ENCODE measurements around the gene DHRS1. TPM values are rescaled to one million over a fixed set of nuclear protein-coding genes. Genes with fewer than 3 reads are reported as not detected.

DHRS1 gene
- total and polyA plus RNA-seq, 2 donors from 2014 or later: 32.7 to 56.7 TPM

GRCh38 chr14:24324024-24324423, 24.4 kb upstream of the DHRS1 start:
- intact Hi-C loops (cut with DNase I): no loop called here
- H3K27ac ChIP-seq (ENCODE audit: low read depth in 2 of 2, low read length in 2 of 2): no peak overlapping the region
- H3K9me3 ChIP-seq (ENCODE audit: control insufficient read depth in 2 of 3, insufficient read depth in 1 of 3, low read length in 3 of 3): no peaks in the 10 kb centered on the region
- no peak for DNase-seq
- H3K9ac ChIP-seq (ENCODE audit: low read length in 3 of 3): no peak overlapping the region
- H3K4me3 ChIP-seq (ENCODE audit: low read length in 3 of 3): no peak overlapping the region
- no peaks in the 10 kb centered on the region for H3K36me3 ChIP-seq (ENCODE audit: control insufficient read depth in 2 of 3, insufficient read depth in 3 of 3, low read length in 3 of 3)
- H3K27me3 ChIP-seq (ENCODE audit: control insufficient read depth, insufficient read depth, low read length): no peaks in the 10 kb centered on the region
- H3K4me1 ChIP-seq (ENCODE audit: control insufficient read depth in 2 of 3, insufficient read depth in 2 of 3, low read depth in 1 of 3, low read length in 3 of 3): no peaks in the 10 kb centered on the region
- FAIRE-seq: no peak
- no peak for TF ChIP-seq CTCF (IDR thresholded peaks at IDR 0.05; ENCODE audit: borderline replicate concordance, extremely low read depth, insufficient read depth)

GRCh38 chr14:24323341-24323740, 23.8 kb upstream of the DHRS1 start:
- no peak for TF ChIP-seq CTCF (IDR thresholded peaks at IDR 0.05; ENCODE audit: borderline replicate concordance, extremely low read depth, insufficient read depth)
- Histone ChIP-seq H3K27ac (ENCODE audit: low read depth in 2 of 2, low read length in 2 of 2) (no peak overlapping the region), H3K36me3 (ENCODE audit: control insufficient read depth in 2 of 3, insufficient read depth in 3 of 3, low read length in 3 of 3) (no peaks in the 10 kb centered on the region), H3K4me3 (ENCODE audit: low read length in 3 of 3) (no peak overlapping the region), H3K27me3 (ENCODE audit: control insufficient read depth, insufficient read depth, low read length) (no peaks in the 10 kb centered on the region), H3K9me3 (ENCODE audit: control insufficient read depth in 2 of 3, insufficient read depth in 1 of 3, low read length in 3 of 3) (no peaks in the 10 kb centered on the region), H3K9ac (ENCODE audit: low read length in 3 of 3) (no peak overlapping the region), H3K4me1 (ENCODE audit: control insufficient read depth in 2 of 3, insufficient read depth in 2 of 3, low read depth in 1 of 3, low read length in 3 of 3) (no peaks in the 10 kb centered on the region)
- intact Hi-C loops (cut with DNase I): no loop called here
- DNase-seq (no peak), FAIRE-seq (no peak)

GRCh38 chr14:24322672-24323071, 23.1 kb upstream of the DHRS1 start:
- FAIRE-seq (no peak), DNase-seq (peak in 3 of 5 donors; percentile 23 to 66 (median 33))
- TF ChIP-seq CTCF (IDR thresholded peaks at IDR 0.05; ENCODE audit: borderline replicate concordance, extremely low read depth, insufficient read depth): no peak

More at GRCh38 chr14:24322672-24323071, 23.1 kb upstream of the DHRS1 start:
- peaks cover under 1% of the 10 kb centered on the region for H3K27me3 ChIP-seq (ENCODE audit: control insufficient read depth, insufficient read depth, low read length)
- no peak overlapping the region for H3K27ac ChIP-seq (ENCODE audit: low read depth in 2 of 2, low read length in 2 of 2)
- H3K9ac ChIP-seq (ENCODE audit: low read length in 3 of 3): no peak overlapping the region
- no peaks in the 10 kb centered on the region for H3K9me3 ChIP-seq (ENCODE audit: control insufficient read depth in 2 of 3, insufficient read depth in 1 of 3, low read length in 3 of 3)
- H3K4me3 ChIP-seq (ENCODE audit: low read length in 3 of 3): no peak overlapping the region
- no peaks in the 10 kb centered on the region for H3K36me3 ChIP-seq (ENCODE audit: control insufficient read depth in 2 of 3, insufficient read depth in 3 of 3, low read length in 3 of 3)
- H3K4me1 ChIP-seq (ENCODE audit: control insufficient read depth in 2 of 3, insufficient read depth in 2 of 3, low read depth in 1 of 3, low read length in 3 of 3): no peaks in the 10 kb centered on the region
- intact Hi-C loops (cut with DNase I): no loop called here

Data from kidney (tissue), 14 donors.